Measurements from ENCODE around the gene COX6B1. TPM values are rescaled to one million over a fixed set of nuclear protein-coding genes. Genes with fewer than 3 reads are reported as not detected.

Gene COX6B1
- total and polyA plus RNA-seq, 2 of the 8 experiments (the other 6 are each of a cell fraction or from before 2014, with no cell fraction given), result 437 to 1,052 TPM

GRCh38 chr19:35643255-35644205 is 4.6 kb upstream of the COX6B1 start (continued):
- no peak for TF ChIP-seq SAP30 (IDR thresholded peaks at IDR 0.05; ENCODE audit: insufficient read depth, insufficient replicate concordance, low read length)
- no peak for TF ChIP-seq KDM5A (IDR thresholded peaks at IDR 0.05; ENCODE audit: low read length)
- TF ChIP-seq TCF12 (IDR thresholded peaks at IDR 0.05; ENCODE audit: low read depth, low read length), result no peak
- TF ChIP-seq SP4 (IDR thresholded peaks at IDR 0.05; ENCODE audit: low read length), result no peak
- no peak for TF ChIP-seq RBBP5 (IDR thresholded peaks at IDR 0.05; ENCODE audit: borderline replicate concordance, low read depth, low read length)
- TF ChIP-seq POU5F1 (IDR thresholded peaks at IDR 0.05; ENCODE audit: low read depth, low read length), result no peak
- no peak for TF ChIP-seq CREB1 (IDR thresholded peaks at IDR 0.05)
- TF ChIP-seq EGR1 (IDR thresholded peaks at IDR 0.05; ENCODE audit: borderline replicate concordance, low read depth, low read length), result no peak
- TF ChIP-seq USF2 (IDR thresholded peaks at IDR 0.05; ENCODE audit: low read length), result no peak
- no peak for TF ChIP-seq NANOG (IDR thresholded peaks at IDR 0.05; ENCODE audit: insufficient read depth, low read depth, low read length, poor library complexity, severe bottlenecking)
- TF ChIP-seq POLR2AphosphoS5 (IDR thresholded peaks at IDR 0.05; ENCODE audit: low read depth, low read length), result peak; percentile 64; the same call in 1 of the 2 replicates
- no peak for TF ChIP-seq RFX5 (IDR thresholded peaks at IDR 0.05; ENCODE audit: borderline replicate concordance, low read depth, low read length)
- TF ChIP-seq SP1 (IDR thresholded peaks at IDR 0.05; ENCODE audit: low read depth, low read length), result peak; percentile 37; the same call in 1 of the 2 replicates
- TF ChIP-seq NRF1 (IDR thresholded peaks at IDR 0.05; ENCODE audit: low read depth, low read length), result no peak
- TF ChIP-seq KDM1A (IDR thresholded peaks at IDR 0.05; ENCODE audit: borderline replicate concordance, low read length), result no peak
- no peak for TF ChIP-seq BRCA1 (IDR thresholded peaks at IDR 0.05; ENCODE audit: low read depth, low read length)
- peak; percentile 97 for TF ChIP-seq JUND (IDR thresholded peaks at IDR 0.05; ENCODE audit: low read length)
- peak; percentile 82 for TF ChIP-seq TAF7 (optimal IDR thresholded peaks at IDR 0.05; ENCODE audit: borderline replicate concordance, low read depth, low read length)
- no peak for TF ChIP-seq RXRA (IDR thresholded peaks at IDR 0.05; ENCODE audit: insufficient read depth, low read depth, low read length)
- no peak for TF ChIP-seq ZNF274 (IDR thresholded peaks at IDR 0.05; ENCODE audit: borderline replicate concordance, extremely low read depth, low read length)
- no peak for TF ChIP-seq CHD2 (IDR thresholded peaks at IDR 0.05; ENCODE audit: low read length)
- peak; percentile 73 for TF ChIP-seq ASH2L (IDR thresholded peaks at IDR 0.05; ENCODE audit: low read length)
- TF ChIP-seq SRF (IDR thresholded peaks at IDR 0.05; ENCODE audit: low read depth, low read length), result no peak
- TF ChIP-seq TAF1 (IDR thresholded peaks at IDR 0.05; ENCODE audit: low read depth, low read length), result peak; percentile 84
- TF ChIP-seq CEBPB (IDR thresholded peaks at IDR 0.05; ENCODE audit: low read depth, low read length), result no peak
